ENCODE measurements around the gene CAAP1.
"Not testable (repeated sequence)": the region's sequence is repeated elsewhere in the genome, so short reads cannot be mapped to it uniquely, and the experiment has no call there.

Gene CAAP1

DNA sequence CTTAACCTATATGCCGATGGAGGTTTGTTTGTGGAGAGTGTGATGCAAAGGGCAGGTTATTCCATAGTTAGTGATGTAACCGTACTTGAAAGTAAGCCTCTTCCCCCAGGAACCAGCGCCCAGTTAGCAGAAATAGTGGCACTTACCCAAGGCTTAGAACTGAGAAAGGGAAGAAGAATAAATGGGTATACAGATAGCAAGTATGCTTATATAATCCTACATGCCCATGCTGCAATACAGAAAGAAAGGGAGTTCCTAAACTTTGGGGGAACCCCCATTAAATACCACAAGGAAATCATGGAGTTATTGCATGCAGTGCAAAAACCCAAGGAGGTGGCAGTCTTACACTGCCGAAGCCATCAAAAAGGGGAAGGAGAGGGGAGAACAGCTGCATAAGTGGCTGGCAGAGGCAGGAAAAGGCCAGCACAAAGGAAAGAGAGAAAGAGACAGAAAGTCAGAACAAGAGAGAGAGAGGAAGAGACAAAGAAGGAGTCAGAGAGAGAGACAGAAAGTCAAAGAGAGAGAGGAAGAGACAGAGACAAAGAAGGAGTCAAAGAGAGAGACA lies 64.1 kb downstream of the CAAP1 start:
- DNase-seq: not testable (repeated sequence)

DNA sequence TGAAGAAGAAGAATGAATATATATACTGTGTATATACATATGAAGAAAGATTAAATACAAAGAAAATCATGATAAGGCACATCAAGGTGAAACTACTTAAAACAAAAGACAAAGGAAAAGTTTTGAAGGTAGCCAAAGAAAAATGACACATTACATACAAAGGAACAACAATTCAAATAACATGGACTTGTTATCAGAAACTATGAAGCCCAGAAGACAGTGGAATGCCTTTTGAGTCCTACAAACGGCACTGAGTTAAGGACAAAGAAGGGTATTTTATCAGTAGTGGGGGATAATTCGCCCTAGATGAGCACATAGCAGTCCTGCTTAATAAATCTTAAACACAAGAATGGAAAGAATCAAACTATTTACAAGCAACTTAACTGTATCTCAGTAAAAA lies 77.8 kb downstream of the CAAP1 start:
- DNase-seq: no peak

DNA sequence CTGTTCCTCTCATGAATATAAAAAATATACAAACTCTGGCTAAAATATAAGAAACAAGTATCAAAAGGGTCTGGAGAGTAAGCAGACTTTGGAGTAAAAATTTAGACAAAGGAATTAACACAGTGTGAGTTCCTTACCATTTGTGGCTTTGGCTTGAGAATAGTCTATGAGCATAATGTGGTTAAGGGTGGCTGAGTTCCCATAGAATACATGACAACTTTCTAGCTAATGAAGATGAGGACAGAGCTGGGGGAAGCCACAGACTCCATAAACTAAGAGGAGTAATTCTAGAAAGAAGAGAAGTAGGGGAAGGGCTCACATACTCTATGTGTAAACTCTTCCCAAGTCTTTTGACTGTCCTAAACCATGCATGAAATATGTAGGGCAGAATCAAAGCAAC lies 79.4 kb downstream of the CAAP1 start:
- DNase-seq: no peak

- DNase-seq: no peak
Measured at GRCh38 chr9:26812217-26812616, 80.4 kb downstream of the CAAP1 start.

DNA sequence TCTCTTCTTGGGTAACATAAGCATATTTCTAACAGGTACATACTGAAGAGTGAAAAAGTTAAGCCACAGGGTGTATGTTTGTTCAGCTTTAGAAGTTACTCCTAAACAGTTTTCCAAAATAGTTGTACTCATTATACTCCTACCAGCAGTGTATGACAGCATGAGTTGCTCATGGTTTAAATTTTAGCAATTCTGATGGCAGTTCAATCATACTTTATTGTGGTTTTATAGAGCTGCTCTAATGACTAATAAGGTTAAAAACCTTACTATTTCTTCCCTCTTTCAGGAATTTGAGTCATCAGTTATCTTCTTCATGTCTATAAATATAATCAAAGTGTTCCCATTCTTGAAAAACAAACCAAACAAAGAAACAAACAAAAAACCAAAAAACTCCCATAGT lies 81.5 kb downstream of the CAAP1 start:
- DNase-seq: no peak

GRCh38 chr9:26809795-26810194 lies 82.8 kb downstream of the CAAP1 start:
- no peak for DNase-seq

- DNase-seq: no peak
Measured at GRCh38 chr9:26807161-26807560, 85.4 kb downstream of the CAAP1 start.

GRCh38 chr9:26802921-26803320 lies 89.7 kb downstream of the CAAP1 start:
- no peak for DNase-seq

GRCh38 chr9:26801772-26802171 lies 90.8 kb downstream of the CAAP1 start:
- DNase-seq: peak; percentile 7

DNA sequence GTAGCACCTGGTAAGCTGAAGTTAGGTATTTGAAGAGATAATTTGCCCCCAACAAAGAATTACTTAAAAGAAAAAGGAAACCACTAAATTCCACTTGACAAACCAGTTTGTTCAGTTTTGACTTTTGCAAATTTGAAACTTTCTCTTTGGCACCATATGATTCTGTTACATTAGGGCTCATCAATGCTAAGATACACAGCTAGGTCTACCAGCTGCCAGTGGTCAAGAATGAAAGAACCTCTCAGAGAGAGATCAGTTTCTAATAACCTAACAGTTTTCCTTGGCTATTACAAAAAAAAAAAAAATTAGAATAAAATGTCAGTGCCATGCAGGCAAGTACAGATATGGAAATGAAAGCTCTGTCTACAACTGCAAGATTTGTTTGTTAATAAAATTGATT lies 92.3 kb downstream of the CAAP1 start:
- no peak for DNase-seq

DNA sequence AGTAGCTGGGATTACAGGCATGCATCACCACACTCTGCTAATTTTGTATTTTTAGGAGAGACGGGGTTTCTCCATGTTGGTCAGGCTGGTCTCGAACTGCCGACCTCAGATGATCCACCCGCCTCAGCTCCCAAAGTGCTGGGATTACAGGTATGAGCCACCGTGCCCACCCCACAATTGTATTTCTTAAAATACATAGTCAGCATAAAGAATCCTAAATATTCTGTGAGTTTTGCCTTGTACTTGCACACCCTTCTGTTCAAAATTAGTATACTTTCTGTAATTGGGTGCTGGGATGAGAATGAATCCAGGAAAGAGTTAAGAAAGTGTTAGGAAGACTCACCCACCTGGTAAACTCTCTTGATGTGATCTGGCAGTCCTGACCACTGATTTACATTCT lies 101.3 kb downstream of the CAAP1 start:
- DNase-seq: no peak

Data from NCI-H1092 treated with DMSO at 0.1 percent for 48 hours (cell line).